NB4 (cell line): ENCODE measurements around the gene UST.

Experiments used
- DNase-seq: peaks from one replicate; pipeline ENCODE4 v3.0.0; 2010; ENCODE audit warnings: low read depth
- H3K4me3 ChIP-seq: one replicate; pipeline ENCODE4 v1.5.1; 2011; ENCODE audit warnings: mild to moderate bottlenecking, low read depth, low read length, moderate library complexity
- MYC ChIP-seq: IDR thresholded peaks from 2 replicates; pipeline ENCODE4 v1.6.1; 2011; ENCODE audit warnings: low read depth, low read length
- POLR2A ChIP-seq: IDR thresholded peaks from 2 replicates; pipeline ENCODE4 v1.6.1; 2011; ENCODE audit warnings: mild to moderate bottlenecking; ENCODE audit not compliant: insufficient read length; ENCODE audit errors: extremely low read depth
- TF ChIP-seq, protein P1 (sequence below): IDR thresholded peaks from one replicate; pipeline ENCODE4 v1.5.1; 2012; ENCODE audit warnings: low read depth, low read length
- TF ChIP-seq, protein P2 (sequence below): IDR thresholded peaks from 2 replicates; pipeline ENCODE4 v1.6.1; 2011; ENCODE audit warnings: low read depth, low read length

UST gene

DNA sequence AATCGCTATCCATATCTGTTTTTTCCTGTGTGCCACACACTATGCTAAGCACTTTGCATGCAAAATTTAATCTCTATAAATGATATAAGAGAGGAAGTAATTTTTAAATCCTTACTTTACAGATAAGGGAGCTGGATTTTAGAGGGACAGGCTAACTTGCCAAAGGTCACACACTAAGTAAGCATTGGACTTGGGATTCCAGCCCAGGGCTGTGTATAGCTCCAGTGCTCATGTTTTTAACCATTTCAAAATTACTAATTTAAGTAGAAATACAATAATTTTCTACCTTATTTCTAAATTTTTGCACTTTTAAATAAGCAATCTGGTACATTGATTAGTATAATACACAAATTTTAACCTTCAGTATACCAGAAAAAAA is 144.6 kb downstream of the UST start:
- TF ChIP-seq, protein P1, sequence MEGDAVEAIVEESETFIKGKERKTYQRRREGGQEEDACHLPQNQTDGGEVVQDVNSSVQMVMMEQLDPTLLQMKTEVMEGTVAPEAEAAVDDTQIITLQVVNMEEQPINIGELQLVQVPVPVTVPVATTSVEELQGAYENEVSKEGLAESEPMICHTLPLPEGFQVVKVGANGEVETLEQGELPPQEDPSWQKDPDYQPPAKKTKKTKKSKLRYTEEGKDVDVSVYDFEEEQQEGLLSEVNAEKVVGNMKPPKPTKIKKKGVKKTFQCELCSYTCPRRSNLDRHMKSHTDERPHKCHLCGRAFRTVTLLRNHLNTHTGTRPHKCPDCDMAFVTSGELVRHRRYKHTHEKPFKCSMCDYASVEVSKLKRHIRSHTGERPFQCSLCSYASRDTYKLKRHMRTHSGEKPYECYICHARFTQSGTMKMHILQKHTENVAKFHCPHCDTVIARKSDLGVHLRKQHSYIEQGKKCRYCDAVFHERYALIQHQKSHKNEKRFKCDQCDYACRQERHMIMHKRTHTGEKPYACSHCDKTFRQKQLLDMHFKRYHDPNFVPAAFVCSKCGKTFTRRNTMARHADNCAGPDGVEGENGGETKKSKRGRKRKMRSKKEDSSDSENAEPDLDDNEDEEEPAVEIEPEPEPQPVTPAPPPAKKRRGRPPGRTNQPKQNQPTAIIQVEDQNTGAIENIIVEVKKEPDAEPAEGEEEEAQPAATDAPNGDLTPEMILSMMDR, result no peak
- TF ChIP-seq, protein P2, sequence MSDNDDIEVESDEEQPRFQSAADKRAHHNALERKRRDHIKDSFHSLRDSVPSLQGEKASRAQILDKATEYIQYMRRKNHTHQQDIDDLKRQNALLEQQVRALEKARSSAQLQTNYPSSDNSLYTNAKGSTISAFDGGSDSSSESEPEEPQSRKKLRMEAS, result no peak
- TF ChIP-seq MYC (no peak), POLR2A (no peak)
- no peak for DNase-seq

DNA sequence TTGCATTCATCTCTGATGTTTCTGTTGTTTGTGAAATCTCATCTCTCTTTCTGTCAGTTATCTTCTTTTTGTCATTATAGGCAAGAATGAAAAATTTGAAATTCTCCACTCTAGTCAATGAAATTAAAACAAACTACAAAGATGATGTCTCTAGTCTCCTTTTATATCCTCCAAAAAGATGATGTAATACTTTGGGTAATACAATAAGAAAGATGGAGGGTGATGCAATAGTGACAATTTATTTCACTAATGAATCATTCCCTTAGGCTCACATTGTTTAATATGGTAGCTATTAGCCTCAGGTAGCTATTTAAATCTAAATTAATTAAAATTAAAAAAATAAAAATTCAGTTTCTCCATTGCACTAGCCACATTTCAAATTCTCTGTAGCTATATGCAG is 145.4 kb downstream of the UST start:
- H3K4me3 ChIP-seq, result no peak overlapping the region
- DNase-seq, result no peak
- TF ChIP-seq POLR2A (no peak), MYC (no peak)
- TF ChIP-seq, protein P2, result no peak
- TF ChIP-seq, protein P1, result no peak

More for the DNA sequence above, 144.6 kb downstream of the UST start:
- no peak overlapping the region for H3K4me3 ChIP-seq

DNA sequence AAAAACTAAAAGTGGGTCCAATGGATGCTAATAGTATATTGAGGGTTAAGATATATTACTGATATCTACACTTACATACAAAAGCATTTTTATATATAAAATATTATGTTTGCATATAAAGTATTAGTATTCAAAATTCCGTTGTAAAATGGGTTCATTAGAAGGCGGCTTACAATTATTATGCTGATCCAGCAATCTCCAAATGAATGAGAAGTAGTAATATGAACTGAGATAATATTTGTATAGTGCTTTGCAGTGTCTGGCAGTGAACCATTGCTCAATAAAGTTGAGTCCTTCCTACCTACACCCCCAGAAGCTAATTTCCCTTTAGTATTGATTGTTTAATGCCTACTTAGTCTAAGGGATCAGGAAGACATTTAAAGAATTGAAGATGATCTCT is 146.2 kb downstream of the UST start:
- DNase-seq, result no peak
- H3K4me3 ChIP-seq, result no peak overlapping the region
- no peak for TF ChIP-seq MYC
- TF ChIP-seq, protein P1, result no peak
- no peak for TF ChIP-seq POLR2A
- TF ChIP-seq, protein P2, result no peak

DNA sequence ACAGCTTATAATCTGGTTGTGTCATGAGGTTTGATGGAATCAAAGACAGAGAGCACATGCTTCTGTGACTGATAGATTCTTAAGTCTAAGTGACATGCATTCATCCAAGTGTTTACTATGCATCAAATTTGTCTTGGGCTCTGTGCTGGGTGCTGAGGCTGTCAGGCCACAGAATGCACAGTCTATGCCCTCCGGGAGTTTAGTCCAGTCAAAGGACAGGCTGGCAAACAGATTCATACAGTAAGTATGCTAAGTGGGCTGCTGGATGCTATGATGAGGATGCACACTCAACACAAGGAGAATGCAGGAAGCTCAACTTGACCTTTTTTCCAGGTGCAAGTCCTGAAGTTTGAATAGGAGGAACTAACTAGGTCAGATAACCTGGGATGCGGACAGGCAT is 146.7 kb downstream of the UST start:
- no peak overlapping the region for H3K4me3 ChIP-seq
- TF ChIP-seq POLR2A (no peak), MYC (no peak)
- TF ChIP-seq, protein P2, result no peak
- TF ChIP-seq, protein P1, result no peak
- no peak for DNase-seq

DNA sequence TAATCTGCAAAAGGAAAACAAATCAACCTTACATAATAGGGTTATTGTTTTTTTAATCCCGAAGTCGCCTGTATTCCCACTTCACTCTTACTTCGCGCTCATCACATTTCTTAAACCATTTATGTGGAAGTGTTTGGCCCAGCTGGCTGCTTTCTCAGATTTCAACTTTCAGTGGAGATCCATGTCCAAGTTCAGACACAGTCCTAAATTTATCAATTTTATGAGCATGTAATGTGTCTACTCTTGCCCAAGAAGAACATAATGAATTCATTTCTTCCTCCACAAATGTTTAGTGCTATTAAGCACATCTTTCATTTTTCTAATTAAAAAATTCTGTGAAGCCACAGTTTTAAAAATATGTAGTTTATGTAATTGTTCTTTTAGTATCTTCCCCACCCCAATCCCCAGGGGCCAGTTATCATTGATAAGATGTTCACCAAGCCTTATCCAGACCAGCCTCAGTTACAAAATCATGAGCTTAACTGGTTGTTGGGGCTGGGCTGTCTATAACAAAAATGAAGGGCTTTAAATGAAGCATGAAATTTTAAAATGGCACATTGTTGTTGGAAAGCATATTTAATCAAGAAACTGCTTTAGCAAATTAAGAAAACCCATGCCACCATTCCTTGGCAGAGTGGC is 151.7 kb downstream of the UST start:
- DNase-seq, result no peak
- no peak for TF ChIP-seq POLR2A
- TF ChIP-seq, protein P1, result no peak
- TF ChIP-seq, protein P2, result no peak
- no peak for TF ChIP-seq MYC
- H3K4me3 ChIP-seq, result no peak overlapping the region
